ENCODE data around the gene HAND1.

- TF ChIP-seq POLR2A (IDR thresholded peaks at IDR 0.05) (no peak), POLR2AphosphoS5 (IDR thresholded peaks at IDR 0.05) (no peak)
- TF ChIP-seq, protein P1, sequence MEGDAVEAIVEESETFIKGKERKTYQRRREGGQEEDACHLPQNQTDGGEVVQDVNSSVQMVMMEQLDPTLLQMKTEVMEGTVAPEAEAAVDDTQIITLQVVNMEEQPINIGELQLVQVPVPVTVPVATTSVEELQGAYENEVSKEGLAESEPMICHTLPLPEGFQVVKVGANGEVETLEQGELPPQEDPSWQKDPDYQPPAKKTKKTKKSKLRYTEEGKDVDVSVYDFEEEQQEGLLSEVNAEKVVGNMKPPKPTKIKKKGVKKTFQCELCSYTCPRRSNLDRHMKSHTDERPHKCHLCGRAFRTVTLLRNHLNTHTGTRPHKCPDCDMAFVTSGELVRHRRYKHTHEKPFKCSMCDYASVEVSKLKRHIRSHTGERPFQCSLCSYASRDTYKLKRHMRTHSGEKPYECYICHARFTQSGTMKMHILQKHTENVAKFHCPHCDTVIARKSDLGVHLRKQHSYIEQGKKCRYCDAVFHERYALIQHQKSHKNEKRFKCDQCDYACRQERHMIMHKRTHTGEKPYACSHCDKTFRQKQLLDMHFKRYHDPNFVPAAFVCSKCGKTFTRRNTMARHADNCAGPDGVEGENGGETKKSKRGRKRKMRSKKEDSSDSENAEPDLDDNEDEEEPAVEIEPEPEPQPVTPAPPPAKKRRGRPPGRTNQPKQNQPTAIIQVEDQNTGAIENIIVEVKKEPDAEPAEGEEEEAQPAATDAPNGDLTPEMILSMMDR (IDR thresholded peaks at IDR 0.05) = no peak
Measured at GRCh38 chr5:154429341-154429740, 48.7 kb downstream of the HAND1 start.
